Stomach (tissue), 9 donors: Measurements from ENCODE around the gene DIRAS1. TPM values are rescaled to one million over a fixed set of nuclear protein-coding genes. Genes with fewer than 3 reads are reported as not detected.

ENCODE experiments used
- DNase-seq, 2 donors: peaks; one replicate each; pipeline versions ENCODE4 v3.0.0 to v3.0.0-alpha.2; 2013 to 2019
- H3K27ac ChIP-seq, 5 donors: fragments of 200-600 bp in 4 of 5; sonication (generic) in 4 of 5; one replicate each; pipeline ENCODE4 v1.5.1; 2013 to 2019; ENCODE audit warnings: mild to moderate bottlenecking in 1 of 5, moderate library complexity in 1 of 5
- H3K27me3 ChIP-seq, 3 donors: fragments of 200-600 bp; sonication (generic); one replicate each; pipeline ENCODE4 v1.5.1; 2017 to 2019; ENCODE audit warnings: mixed run types in 1 of 3
- H3K36me3 ChIP-seq, 4 donors: fragments of 200-600 bp; sonication (generic); 1 replicate in 3 of 4; 2 replicates in 1 of 4; pipeline ENCODE4 v1.5.1; 2016 to 2019
- H3K4me1 ChIP-seq, 4 donors: fragments of 200-600 bp; sonication (generic); one replicate each; pipeline ENCODE4 v1.5.1; 2016 to 2019
- H3K4me3 ChIP-seq, 4 donors: fragments of 200-600 bp; sonication (generic) in 3 of 4; one replicate each; pipeline ENCODE4 v1.5.1; 2016 to 2019; ENCODE audit warnings: mild to moderate bottlenecking in 1 of 4
- H3K9me3 ChIP-seq, 4 donors: fragments of 200-600 bp; sonication (generic); one replicate each; pipeline ENCODE4 v1.5.1; 2016 to 2019
- CTCF ChIP-seq, 7 experiments: fragments of 450-650 bp in 4 of 7; fragments of 200-600 bp in 3 of 7; sonication (generic) in 3 of 7; IDR thresholded peaks; one replicate each; pipeline ENCODE4 v1.5.1; 2016 to 2019; ENCODE audit warnings: antibody characterized with exemption in 7 of 7, control low read depth in 2 of 7, mild to moderate bottlenecking in 1 of 7
- EP300 ChIP-seq: sonication (generic); formaldehyde crosslinking; IDR thresholded peaks from one replicate; pipeline ENCODE4 v1.6.1; 2017; ENCODE audit warnings: antibody characterized with exemption
- POLR2A ChIP-seq, 4 donors: fragments of 450-650 bp; IDR thresholded peaks; one replicate each; pipeline ENCODE4 v1.6.1; 2016; ENCODE audit warnings: antibody characterized with exemption in 4 of 4, control low read depth in 2 of 4, mild to moderate bottlenecking in 1 of 4, moderate library complexity in 1 of 4
- POLR2AphosphoS5 ChIP-seq, 3 donors: sonication (generic); formaldehyde crosslinking; IDR thresholded peaks; one replicate each; pipeline ENCODE4 v1.6.1; 2016; ENCODE audit warnings: antibody characterized with exemption in 3 of 3
- WGBS, 5 donors: extraction: QIAGEN DNeasy Blood & Tissue Kit in 3 of 5; methylation state at CpG; one replicate each; pipeline versions ENCODE4 v1.1.5 to v1.1.7; 2013 to 2018; 5-methylcytosine and 5-hydroxymethylcytosine counted together
- intact Hi-C: fragments of 100-400 bp; cut with DNase I; formaldehyde crosslinking; loops from one replicate; pipeline ENCODE4 v1.15.1; 2023; ENCODE audit warnings: low total_unique reads
- polyA plus RNA-seq, 3 donors: library from polyadenylated mRNA; stranded (reverse); fragments of 200-250 nt; gene quantifications; one replicate each; pipeline ENCODE4 v1.2.3, GENCODE V29; 2013
- total RNA-seq, 5 donors: library from RNA; depleted of rRNA; stranded (reverse); fragments of >200 nt; gene quantifications; one replicate each; pipeline versions ENCODE4 v1.1.0 to v1.2.3, GENCODE V29; 2014 to 2016
- donor health status: healthy with polysubstance abuse.
- donor health status: Bipolar disorder and iron deficiency.
- donor health status: healthy.

The DIRAS1 gene
- total and polyA plus RNA-seq, 8 donors: 0.73 to 8.4 (median 2.1) TPM; not detected in 1

DNA sequence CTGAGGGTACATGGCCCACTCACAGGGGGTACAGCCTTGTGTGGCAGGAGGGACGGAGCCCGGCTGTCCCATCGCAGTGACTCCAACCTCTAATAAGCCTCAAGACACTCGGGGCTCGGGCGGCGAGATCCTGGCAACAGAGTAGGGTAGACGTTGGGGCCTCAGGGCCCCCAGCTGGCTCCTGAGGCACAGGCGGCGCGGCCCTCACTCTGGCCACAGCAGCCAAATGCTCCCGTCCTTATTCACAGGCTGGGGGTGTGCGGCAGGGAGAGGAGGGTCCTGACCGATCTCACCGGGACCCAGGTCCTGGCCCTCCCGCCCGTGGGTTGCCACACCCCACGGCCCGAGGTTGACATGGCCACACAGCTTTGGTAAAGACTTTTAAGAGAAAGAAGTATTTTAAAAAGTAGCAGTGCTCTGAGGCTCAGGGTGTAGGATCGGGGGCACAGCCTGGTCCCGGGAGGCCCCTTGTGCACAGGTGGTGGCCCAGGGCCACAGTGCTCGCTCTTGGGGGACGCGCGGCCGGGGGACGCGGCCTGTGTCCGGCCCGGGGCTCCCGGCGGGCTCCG, 11.1 kb upstream of the DIRAS1 start:
- Histone ChIP-seq H3K9me3 (no peaks in the 10 kb centered on the region), H3K36me3 (peaks cover 24 to 61% (median 57%) of the 10 kb centered on the region in 4 donors), H3K27me3 (peaks cover 0 to 17% (median 9%) of the 10 kb centered on the region in 3 donors), H3K4me3 (no peak overlapping the region), H3K27ac (no peak overlapping the region), H3K4me1 (peaks cover 0 to 4% (median 0%) of the 10 kb centered on the region in 4 donors)
- intact Hi-C loops: no loop called here
- TF ChIP-seq EP300 (no peak), POLR2A (IDR thresholded peaks at IDR 0.05) (no peak), CTCF (IDR thresholded peaks at IDR 0.05) (no peak), POLR2AphosphoS5 (IDR thresholded peaks at IDR 0.05) (no peak)
- 89 to 96% (median 95%) methylated on average over 7 to 33 of the region's 33 CpGs for WGBS, 5 donors
- DNase-seq: no peak

- intact Hi-C loops: no loop called here
Measured at GRCh38 chr19:2731181-2731995, 10.2 kb upstream of the DIRAS1 start.

GRCh38 chr19:2729943-2730818, 9.0 kb upstream of the DIRAS1 start:
- TF ChIP-seq POLR2AphosphoS5 (IDR thresholded peaks at IDR 0.05): no peak
- no peak for TF ChIP-seq POLR2A (IDR thresholded peaks at IDR 0.05)
- TF ChIP-seq EP300: no peak
- no peak for TF ChIP-seq CTCF (IDR thresholded peaks at IDR 0.05)
- peaks cover 0 to 10% (median 2%) of the 10 kb centered on the region in 4 donors for H3K4me1 ChIP-seq
- intact Hi-C loops: no loop called here
- H3K9me3 ChIP-seq: no peaks in the 10 kb centered on the region
- H3K27ac ChIP-seq: no peak overlapping the region
- DNase-seq: no peak
- peaks cover 0 to 38% (median 25%) of the 10 kb centered on the region in 3 donors for H3K27me3 ChIP-seq
- H3K4me3 ChIP-seq: no peak overlapping the region
- WGBS, 5 donors: 84 to 92% (median 88%) methylated on average over 11 to 26 of the region's 26 CpGs
- H3K36me3 ChIP-seq: peaks cover 11 to 41% (median 37%) of the 10 kb centered on the region in 4 donors

More at GRCh38 chr19:2731181-2731995, 10.2 kb upstream of the DIRAS1 start:
- peaks cover 0 to 25% (median 18%) of the 10 kb centered on the region in 3 donors for H3K27me3 ChIP-seq
- H3K36me3 ChIP-seq: peaks cover 22 to 53% (median 49%) of the 10 kb centered on the region in 4 donors
- no peak for DNase-seq
- H3K9me3 ChIP-seq: no peaks in the 10 kb centered on the region
- H3K4me1 ChIP-seq: peaks cover 0 to 8% (median 2%) of the 10 kb centered on the region in 4 donors
- H3K27ac ChIP-seq: no peak overlapping the region
- H3K4me3 ChIP-seq: no peak overlapping the region
- WGBS, 5 donors: 84 to 87% (median 86%) methylated on average over 30 to 41 of the region's 41 CpGs
- TF ChIP-seq POLR2AphosphoS5 (IDR thresholded peaks at IDR 0.05) (no peak), EP300 (no peak), CTCF (IDR thresholded peaks at IDR 0.05) (no peak), POLR2A (IDR thresholded peaks at IDR 0.05) (no peak)
